ENCODE data around the gene EFHD2. TPM values are rescaled to one million over a fixed set of nuclear protein-coding genes. Genes with fewer than 3 reads are reported as not detected.

The EFHD2 gene
- total RNA-seq, 2 donors from 2014 or later = 160 to 191 TPM

GRCh38 chr1:15424146-15424667 is 14.5 kb downstream of the EFHD2 start:
- H3K9me3 ChIP-seq = no peaks in the 10 kb centered on the region
- intact Hi-C loops (cut with DNase I) = no loop called here
- H3K27ac ChIP-seq = peak overlapping the region; percentile 88
- H3K36me3 ChIP-seq = peaks cover 7% of the 10 kb centered on the region
- no peak for TF ChIP-seq CTCF (IDR thresholded peaks at IDR 0.05)
- H3K4me3 ChIP-seq = no peak overlapping the region
- peaks cover 38% of the 10 kb centered on the region for H3K4me1 ChIP-seq
- peak overlapping the region; percentile 31 to 79 for H3K9ac ChIP-seq (ENCODE audit: low read depth in 2 of 2, low read length in 2 of 2)
- no peaks in the 10 kb centered on the region for H3K27me3 ChIP-seq
- peak; percentile 90 for DNase-seq

- Histone ChIP-seq H3K4me3 (no peak overlapping the region), H3K27me3 (no peaks in the 10 kb centered on the region), H3K36me3 (peaks cover 7% of the 10 kb centered on the region), H3K9ac (ENCODE audit: low read depth in 2 of 2, low read length in 2 of 2) (peak overlapping the region; percentile 48 to 79), H3K27ac (peak overlapping the region; percentile 88), H3K9me3 (no peaks in the 10 kb centered on the region), H3K4me1 (peaks cover 36% of the 10 kb centered on the region)
- intact Hi-C loops (cut with DNase I) = no loop called here
- TF ChIP-seq CTCF (IDR thresholded peaks at IDR 0.05) = no peak
- DNase-seq = no peak
These were observed 15.3 kb downstream of the EFHD2 start for GRCh38 chr1:15424981-15425380.

GRCh38 chr1:15425521-15425920 is 15.8 kb downstream of the EFHD2 start:
- TF ChIP-seq CTCF (IDR thresholded peaks at IDR 0.05) = no peak
- H3K27ac ChIP-seq = peak overlapping the region; percentile 88
- H3K4me1 ChIP-seq = peaks cover 36% of the 10 kb centered on the region

GRCh38 chr1:15425958-15426357 is 16.3 kb downstream of the EFHD2 start:
- H3K27me3 ChIP-seq = no peaks in the 10 kb centered on the region
- H3K9ac ChIP-seq (ENCODE audit: low read depth in 2 of 2, low read length in 2 of 2) = peak overlapping the region; percentile 45 to 79
- no peak overlapping the region for H3K4me3 ChIP-seq
- peaks cover 35% of the 10 kb centered on the region for H3K4me1 ChIP-seq
- TF ChIP-seq CTCF (IDR thresholded peaks at IDR 0.05) = no peak
- no peaks in the 10 kb centered on the region for H3K9me3 ChIP-seq
- H3K27ac ChIP-seq = peak overlapping the region; percentile 88
- DNase-seq = no peak
- intact Hi-C loops (cut with DNase I) = no loop called here
- H3K36me3 ChIP-seq = peaks cover 7% of the 10 kb centered on the region

More at GRCh38 chr1:15425521-15425920, 15.8 kb downstream of the EFHD2 start:
- Histone ChIP-seq H3K4me3 (no peak overlapping the region), H3K36me3 (peaks cover 7% of the 10 kb centered on the region), H3K27me3 (no peaks in the 10 kb centered on the region), H3K9ac (ENCODE audit: low read depth in 2 of 2, low read length in 2 of 2) (peak overlapping the region; percentile 1 to 79), H3K9me3 (no peaks in the 10 kb centered on the region)
- intact Hi-C loops (cut with DNase I) = no loop called here
- no peak for DNase-seq

GRCh38 chr1:15426492-15427279 is 17.0 kb downstream of the EFHD2 start:
- peak overlapping the region; percentile 45 to 79 for H3K9ac ChIP-seq (ENCODE audit: low read depth in 2 of 2, low read length in 2 of 2)
- no peaks in the 10 kb centered on the region for H3K27me3 ChIP-seq
- H3K4me1 ChIP-seq = peaks cover 30% of the 10 kb centered on the region
- peaks cover 7% of the 10 kb centered on the region for H3K36me3 ChIP-seq
- H3K4me3 ChIP-seq = no peak overlapping the region
- DNase-seq = peak; percentile 81
- intact Hi-C loops (cut with DNase I) = no loop called here
- peak; percentile 41 for TF ChIP-seq CTCF (IDR thresholded peaks at IDR 0.05)
- no peaks in the 10 kb centered on the region for H3K9me3 ChIP-seq
- H3K27ac ChIP-seq = peak overlapping the region; percentile 88

Data from colonic mucosa (tissue), 4 donors.